ENCODE data around the gene TNP2. TPM values are rescaled to one million over a fixed set of nuclear protein-coding genes. Genes with fewer than 3 reads are reported as not detected.
A peak's percentile ranks its signal among the peaks of the same experiment; 100 is the strongest.
"Not testable (repeated sequence)": the region's sequence is repeated elsewhere in the genome, so short reads cannot be mapped to it uniquely, and the experiment has no call there.

Gene TNP2
- polyA plus RNA-seq, 6 donors from 2014 or later = not detected

- Mint-ChIP-seq H3K4me3 (peak overlapping the region in 5 of 8 donors; percentile 28 to 79 (median 50)), H3K27me3 (no peaks in the 10 kb centered on the region), H3K4me1 (peaks cover 42 to 89% (median 74%) of the 10 kb centered on the region in 3 donors), H3K9me3 (peaks cover 0 to 3% (median 0%) of the 10 kb centered on the region in 7 donors), H3K27ac (peak overlapping the region in 5 of 6 donors; percentile 47 to 99 (median 87)), H3K36me3 (no peaks in the 10 kb centered on the region)
- DNase-seq (no peak), ATAC-seq (ENCODE audit: low read depth in 2 of 2) (no peak)
Observed at GRCh38 chr16:11307639-11308492, 38.7 kb upstream of the TNP2 start.

- ATAC-seq (ENCODE audit: low read depth in 2 of 2) (no peak), DNase-seq (no peak)
- peak overlapping the region in 2 of 6 donors; percentile 48 to 70 for H3K27ac Mint-ChIP-seq
- H3K27me3 Mint-ChIP-seq = no peaks in the 10 kb centered on the region
- H3K9me3 Mint-ChIP-seq = peaks cover 0 to 3% (median 0%) of the 10 kb centered on the region in 7 donors
- no peaks in the 10 kb centered on the region for H3K36me3 Mint-ChIP-seq
- H3K4me3 Mint-ChIP-seq = peak overlapping the region in 6 of 8 donors; percentile 35 to 86 (median 61)
- peaks cover 41 to 84% (median 70%) of the 10 kb centered on the region in 3 donors for H3K4me1 Mint-ChIP-seq
Observed at GRCh38 chr16:11306997-11307638, 38.0 kb upstream of the TNP2 start.

GRCh38 chr16:11306381-11306780 is 37.3 kb upstream of the TNP2 start:
- Mint-ChIP-seq H3K36me3 (no peaks in the 10 kb centered on the region), H3K4me3 (peak overlapping the region in 3 of 8 donors; percentile 25 to 68 (median 38)), H3K27me3 (no peaks in the 10 kb centered on the region), H3K27ac (peak overlapping the region in 1 of 6 donors; percentile 57), H3K9me3 (peaks cover 0 to 3% (median 0%) of the 10 kb centered on the region in 7 donors), H3K4me1 (peaks cover 40 to 78% (median 63%) of the 10 kb centered on the region in 3 donors)
- ATAC-seq (ENCODE audit: low read depth in 2 of 2) (no peak), DNase-seq (no peak)

- H3K27ac Mint-ChIP-seq = peak overlapping the region in 1 of 6 donors; percentile 17
- no peak for DNase-seq
- no peaks in the 10 kb centered on the region for H3K27me3 Mint-ChIP-seq
- H3K9me3 Mint-ChIP-seq = peaks cover 0 to 3% (median 0%) of the 10 kb centered on the region in 7 donors
- H3K36me3 Mint-ChIP-seq = no peaks in the 10 kb centered on the region
- no peak for ATAC-seq (ENCODE audit: low read depth in 2 of 2)
- H3K4me1 Mint-ChIP-seq = peaks cover 38 to 72% (median 54%) of the 10 kb centered on the region in 3 donors
- H3K4me3 Mint-ChIP-seq = no peak overlapping the region
Observed at GRCh38 chr16:11303405-11304138, 34.4 kb upstream of the TNP2 start.

- peaks cover 38 to 72% (median 54%) of the 10 kb centered on the region in 3 donors for H3K4me1 Mint-ChIP-seq
- no peaks in the 10 kb centered on the region for H3K27me3 Mint-ChIP-seq
- peak overlapping the region in 1 of 8 donors; percentile 47 for H3K4me3 Mint-ChIP-seq
- peaks cover 0 to 3% (median 0%) of the 10 kb centered on the region in 7 donors for H3K9me3 Mint-ChIP-seq
- no peak for DNase-seq
- ATAC-seq (ENCODE audit: low read depth in 2 of 2) = no peak
- peak overlapping the region in 1 of 6 donors; percentile 17 for H3K27ac Mint-ChIP-seq
- H3K36me3 Mint-ChIP-seq = no peaks in the 10 kb centered on the region
Observed at GRCh38 chr16:11302977-11303376, 33.9 kb upstream of the TNP2 start.

GRCh38 chr16:11301645-11302501 is 32.7 kb upstream of the TNP2 start:
- Mint-ChIP-seq H3K9me3 (no peaks in the 10 kb centered on the region), H3K4me1 (peaks cover 42 to 72% (median 55%) of the 10 kb centered on the region in 3 donors), H3K4me3 (peak overlapping the region in 2 of 8 donors; percentile 30 to 41), H3K36me3 (no peaks in the 10 kb centered on the region), H3K27me3 (no peaks in the 10 kb centered on the region), H3K27ac (peak overlapping the region in 3 of 6 donors; percentile 28 to 65 (median 37))
- DNase-seq (no peak), ATAC-seq (ENCODE audit: low read depth in 2 of 2) (no peak)

- Mint-ChIP-seq H3K27ac (no peak overlapping the region), H3K36me3 (no peaks in the 10 kb centered on the region), H3K4me1 (peaks cover 42 to 71% (median 50%) of the 10 kb centered on the region in 3 donors), H3K9me3 (no peaks in the 10 kb centered on the region), H3K27me3 (no peaks in the 10 kb centered on the region), H3K4me3 (peak overlapping the region in 1 of 8 donors; percentile 49)
- DNase-seq (no peak), ATAC-seq (ENCODE audit: low read depth in 2 of 2) (no peak)
Observed at GRCh38 chr16:11300560-11300892, 31.4 kb upstream of the TNP2 start.

GRCh38 chr16:11299865-11300559 is 30.9 kb upstream of the TNP2 start:
- DNase-seq (peak; percentile 26), ATAC-seq (ENCODE audit: low read depth in 2 of 2) (no peak)
- Mint-ChIP-seq H3K9me3 (no peaks in the 10 kb centered on the region), H3K27ac (peak overlapping the region in 3 of 6 donors; percentile 85 to 97 (median 94)), H3K36me3 (no peaks in the 10 kb centered on the region), H3K4me1 (peaks cover 41 to 71% (median 48%) of the 10 kb centered on the region in 3 donors), H3K27me3 (no peaks in the 10 kb centered on the region), H3K4me3 (peak overlapping the region in 6 of 8 donors; percentile 12 to 84 (median 60))

- peak overlapping the region; percentile 55 to 97 (median 90) for H3K27ac Mint-ChIP-seq
- ATAC-seq (ENCODE audit: low read depth in 2 of 2); H3K27me3 Mint-ChIP-seq; H3K9me3 Mint-ChIP-seq; H3K36me3 Mint-ChIP-seq: not testable (repeated sequence)
- H3K4me1 Mint-ChIP-seq = peaks cover 38 to 71% (median 55%) of the 10 kb centered on the region in 3 donors
- peak; percentile 48 for DNase-seq
- peak overlapping the region; percentile 22 to 84 (median 68) for H3K4me3 Mint-ChIP-seq
Observed at GRCh38 chr16:11298950-11299547, 29.9 kb upstream of the TNP2 start.

GRCh38 chr16:11298143-11298900 is 29.2 kb upstream of the TNP2 start:
- Mint-ChIP-seq H3K9me3 (no peaks in the 10 kb centered on the region), H3K4me3 (peak overlapping the region; percentile 59 to 89 (median 82)), H3K27me3 (no peaks in the 10 kb centered on the region), H3K27ac (peak overlapping the region; percentile 87 to 97 (median 95)), H3K36me3 (no peaks in the 10 kb centered on the region), H3K4me1 (peaks cover 44 to 75% (median 60%) of the 10 kb centered on the region in 3 donors)
- DNase-seq (no peak), ATAC-seq (ENCODE audit: low read depth in 2 of 2) (no peak)

- peak; percentile 96 for ATAC-seq (ENCODE audit: low read depth in 2 of 2)
- H3K36me3 Mint-ChIP-seq = no peaks in the 10 kb centered on the region
- peak overlapping the region; percentile 59 to 89 (median 82) for H3K4me3 Mint-ChIP-seq
- H3K27me3 Mint-ChIP-seq = no peaks in the 10 kb centered on the region
- H3K4me1 Mint-ChIP-seq = peaks cover 44 to 77% (median 61%) of the 10 kb centered on the region in 3 donors
- H3K27ac Mint-ChIP-seq = peak overlapping the region; percentile 26 to 97 (median 95)
- peak; percentile 95 for DNase-seq
- H3K9me3 Mint-ChIP-seq = no peaks in the 10 kb centered on the region
Observed at GRCh38 chr16:11297492-11298142, 28.5 kb upstream of the TNP2 start.
